ENCODE data around the gene POU6F2. TPM values are rescaled to one million over a fixed set of nuclear protein-coding genes. Genes with fewer than 3 reads are reported as not detected.

Gene POU6F2
- total and polyA plus RNA-seq, 2 of the 4 experiments (the other 2 are of a cell fraction), result not detected

DNA sequence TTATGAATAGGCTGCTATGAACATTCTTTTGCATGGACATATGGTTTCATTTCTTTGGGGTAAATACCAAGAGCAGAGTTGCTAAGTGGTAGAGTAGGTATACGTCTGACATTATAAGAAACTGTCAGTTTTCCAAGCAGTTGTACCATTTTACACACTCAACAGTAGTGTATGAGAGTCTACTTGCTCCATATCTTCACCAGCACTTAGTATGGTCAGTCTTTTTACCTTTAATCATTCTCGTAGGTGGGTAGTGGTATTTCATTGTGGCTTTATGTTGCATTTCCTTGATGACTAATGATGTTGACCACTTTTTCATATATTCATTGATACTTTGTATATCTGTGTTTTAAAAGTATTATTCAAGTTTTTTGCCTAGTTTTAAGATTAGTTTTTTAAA, 45.1 kb downstream of the POU6F2 start:
- intact Hi-C loops (cut with micrococcal nuclease), result no loop called here
- no peak overlapping the region for H3K56ac ChIP-seq (ENCODE audit: extremely low read depth, insufficient read depth, low read length)
- no peaks in the 10 kb centered on the region for H3K36me3 ChIP-seq (ENCODE audit: control insufficient read depth, insufficient read depth, low read length)
- ATAC-seq (ENCODE audit: low read depth) (no peak), DNase-seq (no peak)
- TF ChIP-seq MXI1 (IDR thresholded peaks at IDR 0.05; ENCODE audit: borderline replicate concordance, low read depth, low read length) (no peak), BHLHE40 (IDR thresholded peaks at IDR 0.05; ENCODE audit: low read depth, low read length) (no peak), SMC3 (IDR thresholded peaks at IDR 0.05; ENCODE audit: low read depth, low read length) (no peak), NFE2L2 (IDR thresholded peaks at IDR 0.05; ENCODE audit: low read depth, low read length) (no peak), POLR2A (IDR thresholded peaks at IDR 0.05; ENCODE audit: low read depth, low read length) (no peak), CEBPB (IDR thresholded peaks at IDR 0.05; ENCODE audit: low read depth, low read length) (no peak), CHD1 (IDR thresholded peaks at IDR 0.05; ENCODE audit: low read depth, low read length) (no peak), FOS (IDR thresholded peaks at IDR 0.05; ENCODE audit: low read depth, low read length) (no peak), RFX5 (IDR thresholded peaks at IDR 0.05; ENCODE audit: low read depth, low read length) (no peak), RCOR1 (IDR thresholded peaks at IDR 0.05; ENCODE audit: insufficient replicate concordance, low read length) (no peak), MAZ (IDR thresholded peaks at IDR 0.05; ENCODE audit: borderline replicate concordance, low read depth, low read length) (no peak), MAFK (IDR thresholded peaks at IDR 0.05; ENCODE audit: low read depth, low read length) (no peak), RAD21 (IDR thresholded peaks at IDR 0.05; ENCODE audit: low read length) (no peak), ELK1 (IDR thresholded peaks at IDR 0.05; ENCODE audit: borderline replicate concordance, low read depth, low read length) (no peak)
- TF ChIP-seq, protein P1, sequence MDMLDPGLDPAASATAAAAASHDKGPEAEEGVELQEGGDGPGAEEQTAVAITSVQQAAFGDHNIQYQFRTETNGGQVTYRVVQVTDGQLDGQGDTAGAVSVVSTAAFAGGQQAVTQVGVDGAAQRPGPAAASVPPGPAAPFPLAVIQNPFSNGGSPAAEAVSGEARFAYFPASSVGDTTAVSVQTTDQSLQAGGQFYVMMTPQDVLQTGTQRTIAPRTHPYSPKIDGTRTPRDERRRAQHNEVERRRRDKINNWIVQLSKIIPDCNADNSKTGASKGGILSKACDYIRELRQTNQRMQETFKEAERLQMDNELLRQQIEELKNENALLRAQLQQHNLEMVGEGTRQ (IDR thresholded peaks at IDR 0.05; ENCODE audit: low read depth, low read length), result no peak
- TF ChIP-seq, protein P2, sequence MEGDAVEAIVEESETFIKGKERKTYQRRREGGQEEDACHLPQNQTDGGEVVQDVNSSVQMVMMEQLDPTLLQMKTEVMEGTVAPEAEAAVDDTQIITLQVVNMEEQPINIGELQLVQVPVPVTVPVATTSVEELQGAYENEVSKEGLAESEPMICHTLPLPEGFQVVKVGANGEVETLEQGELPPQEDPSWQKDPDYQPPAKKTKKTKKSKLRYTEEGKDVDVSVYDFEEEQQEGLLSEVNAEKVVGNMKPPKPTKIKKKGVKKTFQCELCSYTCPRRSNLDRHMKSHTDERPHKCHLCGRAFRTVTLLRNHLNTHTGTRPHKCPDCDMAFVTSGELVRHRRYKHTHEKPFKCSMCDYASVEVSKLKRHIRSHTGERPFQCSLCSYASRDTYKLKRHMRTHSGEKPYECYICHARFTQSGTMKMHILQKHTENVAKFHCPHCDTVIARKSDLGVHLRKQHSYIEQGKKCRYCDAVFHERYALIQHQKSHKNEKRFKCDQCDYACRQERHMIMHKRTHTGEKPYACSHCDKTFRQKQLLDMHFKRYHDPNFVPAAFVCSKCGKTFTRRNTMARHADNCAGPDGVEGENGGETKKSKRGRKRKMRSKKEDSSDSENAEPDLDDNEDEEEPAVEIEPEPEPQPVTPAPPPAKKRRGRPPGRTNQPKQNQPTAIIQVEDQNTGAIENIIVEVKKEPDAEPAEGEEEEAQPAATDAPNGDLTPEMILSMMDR (conservative IDR thresholded peaks at IDR 0.05; ENCODE audit: low read depth, low read length), result no peak
- no peaks in the 10 kb centered on the region for H4K20me1 ChIP-seq (ENCODE audit: insufficient read depth, low read length)
- no peak overlapping the region for H2BK120ac ChIP-seq (ENCODE audit: low read depth, low read length)
- no peaks in the 10 kb centered on the region for H3K4me1 ChIP-seq (ENCODE audit: control insufficient read depth, insufficient read depth, low read length)
- no peak overlapping the region for H2BK20ac ChIP-seq (ENCODE audit: low read depth, low read length)
- no peak overlapping the region for H3K9ac ChIP-seq (ENCODE audit: low read depth, low read length)
- no peaks in the 10 kb centered on the region for H3K9me3 ChIP-seq (ENCODE audit: control insufficient read depth, insufficient read depth, low read length)
- no TSS peak for BruUV-seq (replicated peaks)
- no peak overlapping the region for H3K18ac ChIP-seq (ENCODE audit: low read depth, low read length)
- H2BK15ac ChIP-seq (ENCODE audit: low read depth, low read length), result no peak overlapping the region
- no peak overlapping the region for H2AK5ac ChIP-seq (ENCODE audit: low read depth, low read length)
- H3K4me3 ChIP-seq (ENCODE audit: insufficient read depth, low read depth, low read length), result no peak overlapping the region
- no peaks in the 10 kb centered on the region for H3K27me3 ChIP-seq (ENCODE audit: control insufficient read depth, insufficient read depth, low read length)
- no peak overlapping the region for H2AFZ ChIP-seq (replicated peaks; ENCODE audit: low read length, poor library complexity)
- in situ Hi-C loops (cut with MboI; ENCODE audit: low sequenced_read_pairs), result no loop called here
- no peak overlapping the region for H2AK9ac ChIP-seq (replicated peaks; ENCODE audit: low read depth, low read length, poor library complexity)
- no peak overlapping the region for H3K23ac ChIP-seq (ENCODE audit: low read depth, low read length)
- H3K14ac ChIP-seq (replicated peaks; ENCODE audit: low read depth, low read length), result no peak overlapping the region
- no peak overlapping the region for H4K8ac ChIP-seq (ENCODE audit: low read depth in 2 of 2, low read length in 2 of 2)
- ChIA-PET POLR2A (ENCODE audit: unreplicated experiment) (no interaction called here), CTCF (no interaction called here)
- H4K5ac ChIP-seq (ENCODE audit: low read depth, low read length), result no peak overlapping the region
- H2BK5ac ChIP-seq (ENCODE audit: low read depth, low read length, poor library complexity, severe bottlenecking), result no peak overlapping the region
- no peaks in the 10 kb centered on the region for H3K9me1 ChIP-seq (ENCODE audit: insufficient read depth, low read length)
- no peak overlapping the region for H4K91ac ChIP-seq (ENCODE audit: insufficient read depth, low read depth, low read length)
- no peak overlapping the region for H3K4me2 ChIP-seq (ENCODE audit: low read depth, low read length)
- H3K27ac ChIP-seq (ENCODE audit: insufficient read depth, low read length), result no peak overlapping the region
- no CpG with 5 or more reads among the region's 2 CpGs for WGBS, 2 experiments (ENCODE audit: extremely low coverage in 2 of 2, insufficient read length in 1 of 2)
- dilution Hi-C loops (cut with HindIII; ENCODE audit: low sequenced_read_pairs, unreplicated experiment), result no loop called here
- no peak overlapping the region for H3K4ac ChIP-seq (ENCODE audit: low read depth, low read length)
- no peaks in the 10 kb centered on the region for H3K79me1 ChIP-seq (ENCODE audit: low read depth in 1 of 2, low read length in 2 of 2)

Measured in IMR-90 (cell line).